Measurements from ENCODE around the gene WNT3A.

The WNT3A gene

GRCh38 chr1:228096416-228097332 is 89.9 kb downstream of the WNT3A start:
- Histone ChIP-seq H3K79me2 (ENCODE audit: low read length) (peaks cover 87% of the 10 kb centered on the region), H3K27ac (ENCODE audit: low read length) (no peak overlapping the region), H3K36me3 (replicated peaks; ENCODE audit: low read depth, low read length) (peaks cover 72% of the 10 kb centered on the region), H4K20me1 (ENCODE audit: insufficient read depth, low read length) (peaks cover 90% of the 10 kb centered on the region), H3K9me3 (ENCODE audit: insufficient read depth, low read length) (peaks cover 16% of the 10 kb centered on the region; the same call in 1 of the 2 replicates), H3K4me2 (ENCODE audit: low read length) (no peak overlapping the region), H3K4me1 (ENCODE audit: low read length) (peaks cover 5% of the 10 kb centered on the region), H3K9ac (ENCODE audit: low read length) (no peak overlapping the region), H3K27me3 (ENCODE audit: low read depth, low read length) (no peaks in the 10 kb centered on the region), H3K4me3 (ENCODE audit: low read length) (no peak overlapping the region), H2AFZ (ENCODE audit: low read depth, low read length) (no peak overlapping the region)
- no peak for TF ChIP-seq EZH2phosphoT487 (IDR thresholded peaks at IDR 0.05; ENCODE audit: low read depth)

- TF ChIP-seq, protein P1, sequence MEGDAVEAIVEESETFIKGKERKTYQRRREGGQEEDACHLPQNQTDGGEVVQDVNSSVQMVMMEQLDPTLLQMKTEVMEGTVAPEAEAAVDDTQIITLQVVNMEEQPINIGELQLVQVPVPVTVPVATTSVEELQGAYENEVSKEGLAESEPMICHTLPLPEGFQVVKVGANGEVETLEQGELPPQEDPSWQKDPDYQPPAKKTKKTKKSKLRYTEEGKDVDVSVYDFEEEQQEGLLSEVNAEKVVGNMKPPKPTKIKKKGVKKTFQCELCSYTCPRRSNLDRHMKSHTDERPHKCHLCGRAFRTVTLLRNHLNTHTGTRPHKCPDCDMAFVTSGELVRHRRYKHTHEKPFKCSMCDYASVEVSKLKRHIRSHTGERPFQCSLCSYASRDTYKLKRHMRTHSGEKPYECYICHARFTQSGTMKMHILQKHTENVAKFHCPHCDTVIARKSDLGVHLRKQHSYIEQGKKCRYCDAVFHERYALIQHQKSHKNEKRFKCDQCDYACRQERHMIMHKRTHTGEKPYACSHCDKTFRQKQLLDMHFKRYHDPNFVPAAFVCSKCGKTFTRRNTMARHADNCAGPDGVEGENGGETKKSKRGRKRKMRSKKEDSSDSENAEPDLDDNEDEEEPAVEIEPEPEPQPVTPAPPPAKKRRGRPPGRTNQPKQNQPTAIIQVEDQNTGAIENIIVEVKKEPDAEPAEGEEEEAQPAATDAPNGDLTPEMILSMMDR (IDR thresholded peaks at IDR 0.05; ENCODE audit: low read depth, low read length) = no peak
- TF ChIP-seq EZH2phosphoT487 (IDR thresholded peaks at IDR 0.05; ENCODE audit: low read depth) = no peak
- no peak overlapping the region for H3K27ac ChIP-seq (ENCODE audit: low read length)
- no peak overlapping the region for H3K4me2 ChIP-seq (ENCODE audit: low read length)
- H2AFZ ChIP-seq (ENCODE audit: low read depth, low read length) = no peak overlapping the region
- no peak overlapping the region for H3K4me3 ChIP-seq (ENCODE audit: low read length)
- peaks cover 87% of the 10 kb centered on the region for H3K79me2 ChIP-seq (ENCODE audit: low read length)
- peaks cover 15% of the 10 kb centered on the region; the same call in 1 of the 2 replicates for H3K9me3 ChIP-seq (ENCODE audit: insufficient read depth, low read length)
- peaks cover 85% of the 10 kb centered on the region for H4K20me1 ChIP-seq (ENCODE audit: insufficient read depth, low read length)
- H3K9ac ChIP-seq (ENCODE audit: low read length) = no peak overlapping the region
- H3K36me3 ChIP-seq (replicated peaks; ENCODE audit: low read depth, low read length) = peaks cover 64% of the 10 kb centered on the region
- H3K27me3 ChIP-seq (ENCODE audit: low read depth, low read length) = no peaks in the 10 kb centered on the region
- H3K4me1 ChIP-seq (ENCODE audit: low read length) = peaks cover 7% of the 10 kb centered on the region
Measured at GRCh38 chr1:228097333-228098081, 90.7 kb downstream of the WNT3A start.

GRCh38 chr1:228098323-228098931 is 91.6 kb downstream of the WNT3A start:
- Histone ChIP-seq H3K9me3 (ENCODE audit: insufficient read depth, low read length) (peaks cover 10% of the 10 kb centered on the region; the same call in 1 of the 2 replicates), H3K9ac (ENCODE audit: low read length) (no peak overlapping the region), H4K20me1 (ENCODE audit: insufficient read depth, low read length) (peaks cover 75% of the 10 kb centered on the region), H3K4me3 (ENCODE audit: low read length) (no peak overlapping the region), H3K4me2 (ENCODE audit: low read length) (no peak overlapping the region), H3K79me2 (ENCODE audit: low read length) (peaks cover 83% of the 10 kb centered on the region), H3K4me1 (ENCODE audit: low read length) (peaks cover 7% of the 10 kb centered on the region), H3K36me3 (replicated peaks; ENCODE audit: low read depth, low read length) (peaks cover 55% of the 10 kb centered on the region), H3K27ac (ENCODE audit: low read length) (no peak overlapping the region), H3K27me3 (ENCODE audit: low read depth, low read length) (no peaks in the 10 kb centered on the region), H2AFZ (ENCODE audit: low read depth, low read length) (no peak overlapping the region)
- no peak for TF ChIP-seq EZH2phosphoT487 (IDR thresholded peaks at IDR 0.05; ENCODE audit: low read depth)
- TF ChIP-seq, protein P1 (IDR thresholded peaks at IDR 0.05; ENCODE audit: low read depth, low read length) = no peak

GRCh38 chr1:228099331-228099732 is 92.5 kb downstream of the WNT3A start:
- TF ChIP-seq EZH2phosphoT487 (IDR thresholded peaks at IDR 0.05; ENCODE audit: low read depth) = no peak
- TF ChIP-seq, protein P1 (IDR thresholded peaks at IDR 0.05; ENCODE audit: low read depth, low read length) = no peak
- Histone ChIP-seq H3K4me3 (ENCODE audit: low read length) (no peak overlapping the region), H3K4me1 (ENCODE audit: low read length) (peaks cover 14% of the 10 kb centered on the region), H2AFZ (ENCODE audit: low read depth, low read length) (no peak overlapping the region), H4K20me1 (ENCODE audit: insufficient read depth, low read length) (peaks cover 66% of the 10 kb centered on the region), H3K9me3 (ENCODE audit: insufficient read depth, low read length) (peaks cover 5% of the 10 kb centered on the region; the same call in 1 of the 2 replicates), H3K27ac (ENCODE audit: low read length) (no peak overlapping the region), H3K79me2 (ENCODE audit: low read length) (peaks cover 79% of the 10 kb centered on the region), H3K36me3 (replicated peaks; ENCODE audit: low read depth, low read length) (peaks cover 52% of the 10 kb centered on the region), H3K27me3 (ENCODE audit: low read depth, low read length) (no peaks in the 10 kb centered on the region), H3K9ac (ENCODE audit: low read length) (no peak overlapping the region), H3K4me2 (ENCODE audit: low read length) (no peak overlapping the region)
